Natural killer cell (primary cell): ENCODE measurements around the gene VMAC. TPM values are rescaled to one million over a fixed set of nuclear protein-coding genes. Genes with fewer than 3 reads are reported as not detected.

Source experiments
- ATAC-seq, 3 donors: fragments of 150-1000 bp in 2 of 3; fragments of 200-7000 bp in 1 of 3; cut with Tn5 transposase; 1 replicate in 1 of 3; 2 replicates in 2 of 3; pipeline ENCODE4 v1.10.0; 2021; ENCODE audit warnings: mild to moderate bottlenecking in 2 of 3, moderate library complexity in 2 of 3
- DNase-seq, 2 donors: peaks; one replicate each; pipeline versions ENCODE4 v3.0.0 to v3.0.0-alpha.2; 2013 to 2021; ENCODE audit warnings: mixed read lengths in 1 of 2
- H3K27ac ChIP-seq: one replicate; pipeline ENCODE4 v1.5.1; 2013; ENCODE audit warnings: mild to moderate bottlenecking, low read length
- H3K27me3 ChIP-seq: one replicate; pipeline ENCODE4 v1.6.1; 2013; ENCODE audit warnings: low read length; ENCODE audit not compliant: control insufficient read depth, insufficient read depth
- H3K36me3 ChIP-seq: one replicate; pipeline ENCODE4 v1.6.1; 2013; ENCODE audit warnings: low read length; ENCODE audit not compliant: control insufficient read depth, insufficient read depth
- H3K4me1 ChIP-seq: one replicate; pipeline ENCODE4 v1.6.1; 2013; ENCODE audit warnings: low read length; ENCODE audit not compliant: control insufficient read depth, insufficient read depth
- H3K4me3 ChIP-seq: one replicate; pipeline ENCODE4 v1.5.1; 2013; ENCODE audit warnings: low read length
- H3K9me3 ChIP-seq: one replicate; pipeline ENCODE4 v1.6.1; 2013; ENCODE audit warnings: low read length; ENCODE audit not compliant: control insufficient read depth, insufficient read depth
- H3K27ac Mint-ChIP-seq, 2 donors: one replicate each; pipeline ENCODE4 v1.8.0; 2022; ENCODE audit warnings: mild to moderate bottlenecking in 2 of 2, mixed read lengths in 2 of 2, moderate library complexity in 1 of 2
- H3K27me3 Mint-ChIP-seq, 2 donors: one replicate each; pipeline ENCODE4 v1.8.0; 2022; ENCODE audit warnings: low read depth in 2 of 2, mixed read lengths in 2 of 2
- H3K36me3 Mint-ChIP-seq: one replicate; pipeline ENCODE4 v1.8.0; 2022; ENCODE audit warnings: mixed read lengths
- H3K4me1 Mint-ChIP-seq, 2 donors: one replicate each; pipeline ENCODE4 v1.8.0; 2022; ENCODE audit warnings: mixed read lengths in 2 of 2
- H3K4me3 Mint-ChIP-seq: one replicate; pipeline ENCODE4 v1.8.0; 2022; ENCODE audit warnings: mild to moderate bottlenecking, moderate library complexity, mixed read lengths
- H3K9me3 Mint-ChIP-seq, 2 donors: one replicate each; pipeline ENCODE4 v1.8.0; 2022; ENCODE audit warnings: mixed read lengths in 2 of 2
- WGBS: methylation state at CpG from one replicate; pipeline ENCODE4 v1.1.7; 2013; ENCODE audit warnings: missing lambda C conversion rate; ENCODE audit not compliant: insufficient coverage; 5-methylcytosine and 5-hydroxymethylcytosine counted together
- intact Hi-C: fragments of 100-400 bp; cut with micrococcal nuclease; formaldehyde crosslinking; loops from one replicate; pipeline ENCODE4 v1.14.2; 2022
- total RNA-seq, 4 donors: library from RNA; stranded (reverse); fragments of 120-200 nt in 1 of 4; gene quantifications; one replicate each; pipeline versions ENCODE4 v1.2.3 to v1.2.4, GENCODE V29; 2013 to 2022
- TF ChIP-seq, protein P1 (sequence below): fragments of 200-600 bp; IDR thresholded peaks from one replicate; pipeline ENCODE4 v1.8.0; 2022; ENCODE audit warnings: antibody characterized with exemption

The VMAC gene
- total RNA-seq, 3 donors from 2014 or later (not counting 1 experiment from before 2014, with no cell fraction given), result 21.1 to 26.3 (median 24.2) TPM

DNA sequence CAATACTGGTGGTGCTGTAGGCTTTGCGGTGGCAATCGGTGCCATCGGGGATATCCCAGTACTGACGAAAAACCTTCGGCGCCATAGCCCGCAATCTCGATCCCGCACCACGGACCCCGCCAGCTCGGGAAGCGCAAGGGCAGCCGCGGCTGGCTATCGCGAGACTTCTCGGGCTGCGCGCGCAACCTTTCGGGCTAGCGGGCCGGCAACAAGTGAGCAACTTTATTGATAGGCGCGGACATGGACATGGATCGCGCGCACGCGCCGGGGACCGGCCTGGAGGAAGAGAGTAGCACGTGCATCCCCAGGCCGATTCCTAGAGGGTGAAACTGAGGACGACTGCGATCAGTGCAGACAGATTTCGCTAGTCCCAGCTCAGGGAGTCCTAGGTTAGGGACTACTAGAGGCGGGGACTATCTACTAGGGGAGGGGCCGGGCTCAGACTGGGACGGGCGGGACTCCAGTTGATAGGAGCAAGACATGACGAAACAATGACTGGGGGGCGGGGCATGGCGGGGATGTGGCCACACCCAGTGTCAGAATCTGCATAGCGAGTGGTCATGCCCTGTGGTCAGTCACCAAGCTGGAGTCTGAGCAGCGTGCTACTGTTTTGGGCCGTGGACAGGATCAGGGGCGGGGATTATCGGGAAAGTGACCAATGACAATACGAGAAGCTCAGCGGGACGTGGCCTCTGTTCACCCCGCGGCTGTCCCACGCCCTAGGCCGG lies 884 bp upstream of the VMAC start, which contains the start of gene NDUFA11:
TSS of gene NDUFA11 (minus strand) at position 167 of the 728 bp plus-strand sequence. CDS start at position 85, 82 bp downstream.
- Mint-ChIP-seq H3K4me3 (peak within 1 kb of the TSS; percentile 100), H3K4me1 (peaks cover 23 to 42% of the 10 kb centered on the region in 2 donors), H3K27me3 (no peaks in the 10 kb centered on the region), H3K36me3 (no peaks in the 10 kb centered on the region), H3K27ac (peak within 1 kb of the TSS; percentile 98 to 99), H3K9me3 (no peaks in the 10 kb centered on the region)
- H3K27ac ChIP-seq, result peak within 1 kb of the TSS; percentile 93
- DNase-seq (peak; percentile 97 to 98), ATAC-seq (peak; percentile 53 to 68 (median 58))
- no peaks in the 10 kb centered on the region for H3K36me3 ChIP-seq
- intact Hi-C loops, result loop anchor here (1.0 to 5.0 kb wide), 6 partner anchors 74 to 1181 kb away; partner anchors contain the start of genes ALKBH7, CATSPERD, DPP9 and LONP1
- under 1% methylated on average over 57 of the region's 57 CpGs for WGBS
- TF ChIP-seq, protein P1, sequence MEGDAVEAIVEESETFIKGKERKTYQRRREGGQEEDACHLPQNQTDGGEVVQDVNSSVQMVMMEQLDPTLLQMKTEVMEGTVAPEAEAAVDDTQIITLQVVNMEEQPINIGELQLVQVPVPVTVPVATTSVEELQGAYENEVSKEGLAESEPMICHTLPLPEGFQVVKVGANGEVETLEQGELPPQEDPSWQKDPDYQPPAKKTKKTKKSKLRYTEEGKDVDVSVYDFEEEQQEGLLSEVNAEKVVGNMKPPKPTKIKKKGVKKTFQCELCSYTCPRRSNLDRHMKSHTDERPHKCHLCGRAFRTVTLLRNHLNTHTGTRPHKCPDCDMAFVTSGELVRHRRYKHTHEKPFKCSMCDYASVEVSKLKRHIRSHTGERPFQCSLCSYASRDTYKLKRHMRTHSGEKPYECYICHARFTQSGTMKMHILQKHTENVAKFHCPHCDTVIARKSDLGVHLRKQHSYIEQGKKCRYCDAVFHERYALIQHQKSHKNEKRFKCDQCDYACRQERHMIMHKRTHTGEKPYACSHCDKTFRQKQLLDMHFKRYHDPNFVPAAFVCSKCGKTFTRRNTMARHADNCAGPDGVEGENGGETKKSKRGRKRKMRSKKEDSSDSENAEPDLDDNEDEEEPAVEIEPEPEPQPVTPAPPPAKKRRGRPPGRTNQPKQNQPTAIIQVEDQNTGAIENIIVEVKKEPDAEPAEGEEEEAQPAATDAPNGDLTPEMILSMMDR, result no peak
- peak within 1 kb of the TSS; percentile 97 for H3K4me3 ChIP-seq
- H3K27me3 ChIP-seq, result no peaks in the 10 kb centered on the region
- peaks cover 35% of the 10 kb centered on the region for H3K4me1 ChIP-seq
- H3K9me3 ChIP-seq, result no peaks in the 10 kb centered on the region

DNA sequence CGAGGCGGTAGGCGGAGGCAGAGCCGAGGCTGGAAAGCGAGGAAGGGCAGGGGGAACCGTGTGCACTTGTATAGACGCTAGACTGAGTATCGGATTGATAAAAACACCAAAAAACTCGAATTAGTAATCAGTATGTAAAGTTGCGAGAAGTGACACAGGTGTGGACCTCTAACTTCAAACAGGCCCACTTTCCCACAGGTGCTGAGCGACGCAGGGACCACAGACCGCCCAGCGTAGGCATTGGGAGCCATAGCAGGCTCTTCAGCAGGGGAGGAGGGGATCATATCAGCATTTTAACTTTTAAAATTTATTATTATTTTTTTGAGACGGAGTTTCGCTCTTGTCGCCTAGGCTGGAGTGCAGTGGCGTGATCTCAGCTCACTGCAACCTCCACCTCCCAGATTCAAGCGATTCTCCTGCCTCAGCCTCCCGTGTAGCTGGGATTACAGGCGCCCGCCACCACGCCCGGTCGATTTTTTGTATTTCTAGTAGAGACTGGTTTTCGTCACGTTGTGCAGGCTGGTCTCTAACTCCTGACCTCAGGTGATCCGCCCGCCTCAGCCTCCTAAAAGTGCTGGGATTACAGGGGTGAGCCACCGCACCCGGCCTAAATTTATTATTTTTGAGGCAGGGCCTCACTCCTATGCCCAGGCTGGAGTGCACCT lies 574 bp downstream of the VMAC start:
- WGBS, result 57% methylated on average over 27 of the region's 31 CpGs
- H3K9me3 ChIP-seq, result no peaks in the 10 kb centered on the region
- H3K27ac ChIP-seq, result peak overlapping the region; percentile 62
- no peaks in the 10 kb centered on the region for H3K9me3 Mint-ChIP-seq
- H3K4me1 ChIP-seq, result peaks cover 35% of the 10 kb centered on the region
- TF ChIP-seq, protein P1, result no peak
- no peaks in the 10 kb centered on the region for H3K27me3 Mint-ChIP-seq
- H3K4me3 Mint-ChIP-seq, result peak overlapping the region; percentile 100
- H3K36me3 ChIP-seq, result peaks cover 7% of the 10 kb centered on the region
- no peaks in the 10 kb centered on the region for H3K27me3 ChIP-seq
- peak overlapping the region; percentile 98 to 99 for H3K27ac Mint-ChIP-seq
- ATAC-seq (no peak), DNase-seq (no peak)
- peaks cover 23 to 37% of the 10 kb centered on the region in 2 donors for H3K4me1 Mint-ChIP-seq
- intact Hi-C loops, result loop anchor here (2.0 kb wide), 1 partner anchor 468 kb away; the partner anchor contains the start of gene ALKBH7
- H3K4me3 ChIP-seq, result peak overlapping the region; percentile 79
- no peaks in the 10 kb centered on the region for H3K36me3 Mint-ChIP-seq

DNA sequence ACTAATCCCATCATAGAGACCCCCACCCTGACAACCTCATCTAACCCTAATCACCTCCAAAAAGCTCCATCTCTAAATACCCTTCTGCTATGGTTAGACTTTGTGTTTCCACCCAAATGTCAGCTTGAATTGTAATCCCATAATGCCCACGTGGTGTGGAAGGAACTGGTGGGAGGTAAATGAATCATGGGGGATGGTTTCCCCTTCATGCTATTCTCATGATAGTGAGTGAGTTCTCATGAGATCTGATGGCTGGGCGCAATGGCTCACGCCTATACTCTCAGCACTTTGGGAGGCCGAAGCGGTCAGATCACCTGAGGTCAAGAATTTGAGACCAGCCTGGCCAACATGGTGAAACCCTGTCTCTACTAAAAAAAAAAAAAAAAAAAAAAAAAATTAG lies 2.6 kb downstream of the VMAC start:
- WGBS, result 78% methylated on average over 3 of the region's 5 CpGs
- no peaks in the 10 kb centered on the region for H3K27me3 Mint-ChIP-seq
- H3K27ac ChIP-seq, result no peak overlapping the region

More for the DNA sequence above, 2.6 kb downstream of the VMAC start:
- Histone ChIP-seq H3K27me3 (no peaks in the 10 kb centered on the region), H3K9me3 (no peaks in the 10 kb centered on the region), H3K36me3 (peaks cover 7% of the 10 kb centered on the region), H3K4me1 (peaks cover 33% of the 10 kb centered on the region), H3K4me3 (no peak overlapping the region)
- no peak overlapping the region for H3K27ac Mint-ChIP-seq
- peak overlapping the region; percentile 11 for H3K4me3 Mint-ChIP-seq
- intact Hi-C loops, result no loop called here
- TF ChIP-seq, protein P1, result no peak
- no peaks in the 10 kb centered on the region for H3K36me3 Mint-ChIP-seq
- ATAC-seq (no peak), DNase-seq (no peak)
- H3K4me1 Mint-ChIP-seq, result peaks cover 17 to 29% of the 10 kb centered on the region in 2 donors
- no peaks in the 10 kb centered on the region for H3K9me3 Mint-ChIP-seq
